ELR (cell line): ENCODE measurements around the gene KCNMB2.

Experiments
- DNase-seq: peaks from one replicate; pipeline ENCODE4 v3.0.0-alpha.2; 2015; ENCODE audit warnings: low read depth

Gene KCNMB2

GRCh38 chr3:178655488-178655887, 119.3 kb downstream of the KCNMB2 start:
- DNase-seq = no peak

GRCh38 chr3:178658694-178659325, 122.6 kb downstream of the KCNMB2 start:
- no peak for DNase-seq

GRCh38 chr3:178663201-178663934, 127.1 kb downstream of the KCNMB2 start:
- DNase-seq = no peak

- no peak for DNase-seq
These were observed 129.5 kb downstream of the KCNMB2 start for GRCh38 chr3:178665747-178666146.

GRCh38 chr3:178669022-178669601, 132.9 kb downstream of the KCNMB2 start:
- DNase-seq = no peak

GRCh38 chr3:178669758-178670157, 133.5 kb downstream of the KCNMB2 start:
- DNase-seq = no peak

- no peak for DNase-seq
These were observed 135.1 kb downstream of the KCNMB2 start for GRCh38 chr3:178671377-178671776.

- peak; percentile 1 for DNase-seq
These were observed 135.6 kb downstream of the KCNMB2 start for GRCh38 chr3:178671791-178672190.

GRCh38 chr3:178672275-178672674, 136.0 kb downstream of the KCNMB2 start:
- DNase-seq = no peak

GRCh38 chr3:178673529-178673928, 137.3 kb downstream of the KCNMB2 start:
- DNase-seq = no peak

GRCh38 chr3:178676077-178676476, 139.8 kb downstream of the KCNMB2 start:
- no peak for DNase-seq

GRCh38 chr3:178676942-178677790, 140.9 kb downstream of the KCNMB2 start:
- DNase-seq = no peak

- no peak for DNase-seq
These were observed 141.7 kb downstream of the KCNMB2 start for GRCh38 chr3:178677961-178678360.

- DNase-seq = no peak
These were observed 143.8 kb downstream of the KCNMB2 start for GRCh38 chr3:178680037-178680436.

GRCh38 chr3:178680489-178680888, 144.3 kb downstream of the KCNMB2 start:
- no peak for DNase-seq

GRCh38 chr3:178684881-178685590, 148.8 kb downstream of the KCNMB2 start:
- DNase-seq = no peak

- DNase-seq = no peak
These were observed 149.3 kb downstream of the KCNMB2 start for GRCh38 chr3:178685591-178685906.

GRCh38 chr3:178686826-178687225, 150.6 kb downstream of the KCNMB2 start:
- DNase-seq = no peak

- no peak for DNase-seq
These were observed 154.3 kb downstream of the KCNMB2 start for GRCh38 chr3:178690571-178690970.

GRCh38 chr3:178699364-178699763, 163.1 kb downstream of the KCNMB2 start:
- DNase-seq = no peak

- DNase-seq = no peak
These were observed 163.6 kb downstream of the KCNMB2 start for GRCh38 chr3:178699810-178700209.
